Fibroblast of the aortic adventitia (primary cell): ENCODE results near the gene NUP153. TPM values are rescaled to one million over a fixed set of nuclear protein-coding genes. Genes with fewer than 3 reads are reported as not detected.
"Not testable (repeated sequence)": the region's sequence is repeated elsewhere in the genome, so short reads cannot be mapped to it uniquely, and the experiment has no call there.

Source experiments
- DNase-seq: peaks from one replicate; pipeline ENCODE4 v3.0.0-alpha.2; 2010; ENCODE audit warnings: low read depth
- H3K4me3 ChIP-seq: 2 replicates; pipeline ENCODE4 v1.5.1; 2011; ENCODE audit warnings: low read depth, mild to moderate bottlenecking, control low read depth, low read length, moderate library complexity
- total RNA-seq: library from RNA; depleted of rRNA; stranded (reverse); fragments of >200 nt; gene quantifications from 2 replicates; pipeline ENCODE4 v1.2.3, GENCODE V29; 2012; ENCODE audit warnings: low replicate concordance
- TF ChIP-seq, protein P1 (sequence below): IDR thresholded peaks from 2 replicates; pipeline ENCODE4 v1.5.1; 2011; ENCODE audit warnings: mild to moderate bottlenecking, low read length, control low read depth, inconsistent platforms; ENCODE audit not compliant: insufficient read depth

Gene NUP153
- total RNA-seq, 1 donor = 47.5 TPM

DNA sequence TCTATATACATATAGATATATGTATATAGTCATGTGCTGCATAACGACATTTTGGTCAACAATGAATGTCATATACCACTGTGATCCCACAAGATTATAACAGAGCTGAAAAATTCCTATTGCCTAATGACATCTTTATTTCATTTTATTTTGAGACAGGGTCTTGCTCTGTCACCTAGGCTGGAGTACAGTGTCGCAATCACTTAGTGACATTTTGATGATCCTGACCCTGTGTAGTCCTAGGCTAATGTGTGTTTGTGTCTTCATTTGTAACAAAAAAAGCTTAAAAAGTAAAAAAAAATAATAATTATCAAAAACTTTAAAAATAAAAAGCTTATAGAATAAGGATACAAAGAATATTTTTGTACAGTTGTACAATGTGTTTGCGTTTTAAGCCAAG lies 110.6 kb downstream of the NUP153 start:
- H3K4me3 ChIP-seq = no peak overlapping the region
- TF ChIP-seq, protein P1, sequence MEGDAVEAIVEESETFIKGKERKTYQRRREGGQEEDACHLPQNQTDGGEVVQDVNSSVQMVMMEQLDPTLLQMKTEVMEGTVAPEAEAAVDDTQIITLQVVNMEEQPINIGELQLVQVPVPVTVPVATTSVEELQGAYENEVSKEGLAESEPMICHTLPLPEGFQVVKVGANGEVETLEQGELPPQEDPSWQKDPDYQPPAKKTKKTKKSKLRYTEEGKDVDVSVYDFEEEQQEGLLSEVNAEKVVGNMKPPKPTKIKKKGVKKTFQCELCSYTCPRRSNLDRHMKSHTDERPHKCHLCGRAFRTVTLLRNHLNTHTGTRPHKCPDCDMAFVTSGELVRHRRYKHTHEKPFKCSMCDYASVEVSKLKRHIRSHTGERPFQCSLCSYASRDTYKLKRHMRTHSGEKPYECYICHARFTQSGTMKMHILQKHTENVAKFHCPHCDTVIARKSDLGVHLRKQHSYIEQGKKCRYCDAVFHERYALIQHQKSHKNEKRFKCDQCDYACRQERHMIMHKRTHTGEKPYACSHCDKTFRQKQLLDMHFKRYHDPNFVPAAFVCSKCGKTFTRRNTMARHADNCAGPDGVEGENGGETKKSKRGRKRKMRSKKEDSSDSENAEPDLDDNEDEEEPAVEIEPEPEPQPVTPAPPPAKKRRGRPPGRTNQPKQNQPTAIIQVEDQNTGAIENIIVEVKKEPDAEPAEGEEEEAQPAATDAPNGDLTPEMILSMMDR = no peak
- no peak for DNase-seq

DNA sequence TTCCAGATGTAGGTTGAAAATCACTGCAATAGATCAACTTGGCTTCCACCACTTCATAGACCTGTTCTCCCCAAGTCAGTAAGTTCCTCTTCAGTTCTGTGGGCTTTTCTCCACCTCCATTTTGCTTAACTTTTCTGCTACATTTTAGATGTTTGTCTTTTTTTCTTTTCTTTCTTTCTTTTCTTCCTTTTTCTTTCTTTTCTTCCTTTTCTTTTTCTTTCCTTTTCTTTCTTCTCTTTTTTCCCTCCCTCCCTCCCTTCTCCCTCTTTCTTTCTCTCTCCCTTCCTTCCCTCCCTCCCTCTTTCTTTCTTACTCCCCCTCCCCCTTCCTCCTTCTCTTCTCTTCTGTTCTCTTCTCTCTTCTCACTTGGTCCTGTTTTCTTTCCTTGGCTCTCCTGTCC lies 113.5 kb downstream of the NUP153 start:
- DNase-seq = no peak
- TF ChIP-seq, protein P1 = no peak
- no peak overlapping the region for H3K4me3 ChIP-seq

DNA sequence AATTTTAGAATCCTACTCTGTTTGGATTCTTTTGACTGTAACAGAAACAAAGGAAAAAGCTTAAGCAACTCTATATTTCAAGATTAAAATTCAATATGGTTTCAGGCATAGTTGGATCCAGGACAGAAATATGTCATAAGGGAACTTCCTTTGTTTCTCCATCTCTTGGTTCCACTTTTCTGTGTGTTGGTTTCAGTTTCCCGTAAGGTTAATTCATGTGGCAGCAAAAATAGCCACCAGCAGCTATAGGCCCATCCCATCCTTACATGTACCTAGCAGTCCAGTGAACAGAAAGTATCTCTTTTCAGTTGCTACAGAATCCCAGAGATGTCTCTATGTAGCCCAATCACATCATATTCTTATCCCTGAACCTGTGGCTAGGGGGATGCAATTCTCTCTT lies 115.4 kb downstream of the NUP153 start:
- TF ChIP-seq, protein P1 = no peak
- no peak overlapping the region for H3K4me3 ChIP-seq
- no peak for DNase-seq

DNA sequence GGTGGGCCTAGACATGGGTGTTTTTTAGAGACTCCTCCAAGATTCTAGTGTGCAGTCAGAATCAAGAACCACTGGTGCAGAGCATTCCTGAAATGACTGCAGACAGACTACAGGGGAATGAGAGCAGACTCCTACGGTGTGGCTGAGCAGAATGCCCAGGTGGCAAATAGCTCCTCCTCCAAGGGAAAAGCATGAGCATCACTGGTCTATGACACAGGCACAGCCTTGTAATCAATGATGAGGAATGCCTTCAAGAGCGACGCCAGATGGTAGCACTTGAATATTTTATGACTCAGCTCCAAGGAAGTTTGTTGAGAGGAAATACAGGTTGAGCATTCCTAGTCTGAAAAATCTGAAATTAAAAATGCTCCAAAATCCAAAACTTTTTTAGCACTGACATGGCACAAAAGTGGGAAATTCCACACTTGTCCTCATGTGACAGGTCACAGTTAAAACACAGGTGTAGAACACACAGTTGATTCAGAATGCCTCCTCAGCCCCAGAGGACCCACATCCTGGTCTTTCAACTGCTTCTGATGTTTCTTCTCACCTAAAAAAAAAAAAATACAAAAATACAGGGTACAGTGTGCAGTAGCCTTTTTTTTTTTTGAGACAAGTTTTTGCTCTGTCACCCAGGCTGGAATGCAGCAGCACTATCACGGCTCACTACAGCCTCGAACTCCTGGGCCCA lies 117.2 kb downstream of the NUP153 start:
- no peak overlapping the region for H3K4me3 ChIP-seq
- DNase-seq = peak; percentile 70

DNA sequence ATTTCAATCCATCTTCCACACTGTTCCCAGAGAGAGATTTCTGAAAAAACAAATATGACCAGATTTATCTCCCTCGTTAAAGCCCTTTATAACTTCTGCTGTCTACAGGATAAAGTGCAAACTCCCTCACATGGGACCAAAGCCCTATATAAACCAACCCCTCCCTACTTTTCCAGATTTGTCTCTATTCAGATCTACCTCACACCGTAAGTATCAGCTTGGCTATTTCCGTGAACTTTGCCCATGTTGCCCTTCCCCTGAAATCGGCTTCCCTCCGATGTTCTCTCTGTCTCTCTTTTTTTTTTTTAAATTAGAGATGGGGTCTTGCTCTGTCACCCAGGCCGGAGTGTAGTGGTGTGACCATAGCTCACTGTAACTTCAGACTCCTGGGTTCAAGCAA lies 118.7 kb downstream of the NUP153 start:
- TF ChIP-seq, protein P1 = no peak
- no peak overlapping the region for H3K4me3 ChIP-seq
- no peak for DNase-seq

More for the DNA sequence above, 117.2 kb downstream of the NUP153 start:
- TF ChIP-seq, protein P1 = no peak

DNA sequence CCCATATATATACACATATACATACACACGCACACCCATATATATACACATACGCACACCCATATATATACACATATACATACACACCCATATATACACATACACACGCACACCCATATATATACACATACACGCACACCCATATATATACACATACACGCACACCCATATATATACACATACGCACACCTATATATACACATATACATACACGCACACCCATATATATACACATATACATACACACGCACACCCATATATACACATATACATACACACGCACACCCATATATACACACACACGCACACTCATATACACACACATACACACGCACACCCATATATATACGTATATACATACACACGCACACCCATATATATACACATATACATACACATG lies 120.1 kb downstream of the NUP153 start:
- H3K4me3 ChIP-seq, DNase-seq: not testable (repeated sequence)

DNA sequence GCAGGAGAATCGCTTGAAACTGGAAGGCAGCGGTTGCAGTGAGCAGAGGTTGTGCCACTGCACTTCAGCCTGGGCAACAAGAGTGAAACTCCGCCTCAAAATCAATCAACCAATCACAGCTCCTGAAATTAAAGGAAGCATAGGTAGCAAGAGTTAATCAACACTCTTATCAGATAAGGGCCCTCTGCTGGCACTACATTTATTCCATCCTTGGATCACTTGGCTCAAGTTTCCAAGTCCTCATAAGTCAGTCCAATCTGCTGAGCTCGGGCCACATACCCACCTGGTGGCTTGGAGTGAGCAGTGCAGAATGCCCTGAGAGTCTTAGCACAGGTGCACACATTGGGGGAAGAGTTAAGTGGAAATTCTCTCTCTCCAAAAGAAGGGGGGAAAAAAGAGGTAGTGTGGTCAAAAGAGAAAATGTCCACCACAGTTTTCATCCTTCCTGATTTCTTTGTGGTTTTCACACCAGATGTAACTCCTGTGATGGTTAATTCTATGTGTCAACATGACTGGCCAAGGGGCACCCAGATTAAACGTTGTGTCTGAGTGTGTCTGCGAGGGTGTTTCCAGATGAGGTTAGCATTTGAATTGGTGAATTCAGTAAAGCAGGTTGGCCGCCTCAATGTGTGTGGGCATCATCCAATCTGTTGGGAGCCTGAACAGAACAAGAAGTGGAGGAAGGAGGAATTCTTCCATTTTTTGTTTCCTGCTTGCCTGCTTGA lies 120.8 kb downstream of the NUP153 start:
- no peak overlapping the region for H3K4me3 ChIP-seq
- DNase-seq = no peak
- TF ChIP-seq, protein P1 = peak; percentile 12
